Measurements from ENCODE around the gene PTPN4.

PTPN4 gene

DNA sequence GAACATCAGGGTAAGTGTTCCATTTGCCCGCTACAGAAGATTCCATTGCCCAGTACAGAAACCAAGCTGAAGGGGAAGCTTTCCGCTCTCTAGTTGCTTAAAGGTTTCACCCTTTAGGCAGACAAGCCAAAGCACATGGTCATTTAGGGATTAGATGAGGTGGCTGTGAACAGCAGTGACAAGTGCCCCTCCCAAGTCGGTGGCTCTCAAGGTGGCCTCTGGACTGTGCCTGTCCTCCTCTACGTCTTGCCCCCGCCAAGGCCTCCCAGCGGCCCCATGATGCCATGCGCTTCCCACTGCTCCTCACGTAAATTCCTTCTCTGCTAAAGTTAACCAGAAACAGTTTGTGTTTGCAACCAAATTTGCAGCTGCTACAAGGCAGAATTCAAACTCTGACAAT is 24.2 kb upstream of the PTPN4 start:
- TF ChIP-seq, protein P1, sequence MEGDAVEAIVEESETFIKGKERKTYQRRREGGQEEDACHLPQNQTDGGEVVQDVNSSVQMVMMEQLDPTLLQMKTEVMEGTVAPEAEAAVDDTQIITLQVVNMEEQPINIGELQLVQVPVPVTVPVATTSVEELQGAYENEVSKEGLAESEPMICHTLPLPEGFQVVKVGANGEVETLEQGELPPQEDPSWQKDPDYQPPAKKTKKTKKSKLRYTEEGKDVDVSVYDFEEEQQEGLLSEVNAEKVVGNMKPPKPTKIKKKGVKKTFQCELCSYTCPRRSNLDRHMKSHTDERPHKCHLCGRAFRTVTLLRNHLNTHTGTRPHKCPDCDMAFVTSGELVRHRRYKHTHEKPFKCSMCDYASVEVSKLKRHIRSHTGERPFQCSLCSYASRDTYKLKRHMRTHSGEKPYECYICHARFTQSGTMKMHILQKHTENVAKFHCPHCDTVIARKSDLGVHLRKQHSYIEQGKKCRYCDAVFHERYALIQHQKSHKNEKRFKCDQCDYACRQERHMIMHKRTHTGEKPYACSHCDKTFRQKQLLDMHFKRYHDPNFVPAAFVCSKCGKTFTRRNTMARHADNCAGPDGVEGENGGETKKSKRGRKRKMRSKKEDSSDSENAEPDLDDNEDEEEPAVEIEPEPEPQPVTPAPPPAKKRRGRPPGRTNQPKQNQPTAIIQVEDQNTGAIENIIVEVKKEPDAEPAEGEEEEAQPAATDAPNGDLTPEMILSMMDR (IDR thresholded peaks at IDR 0.05; ENCODE audit: low read depth, low read length, missing control alignments): no peak
- Histone ChIP-seq H3K27ac (no peak overlapping the region), H3K4me3 (ENCODE audit: low read depth, low read length) (no peak overlapping the region), H3K27me3 (replicated peaks) (no peaks in the 10 kb centered on the region), H3K36me3 (replicated peaks) (no peaks in the 10 kb centered on the region)
- no peak for DNase-seq
- in situ Hi-C loops (cut with HindIII; ENCODE audit: low pct_ligation_motif_present, low sequenced_read_pairs): no loop called here

DNA sequence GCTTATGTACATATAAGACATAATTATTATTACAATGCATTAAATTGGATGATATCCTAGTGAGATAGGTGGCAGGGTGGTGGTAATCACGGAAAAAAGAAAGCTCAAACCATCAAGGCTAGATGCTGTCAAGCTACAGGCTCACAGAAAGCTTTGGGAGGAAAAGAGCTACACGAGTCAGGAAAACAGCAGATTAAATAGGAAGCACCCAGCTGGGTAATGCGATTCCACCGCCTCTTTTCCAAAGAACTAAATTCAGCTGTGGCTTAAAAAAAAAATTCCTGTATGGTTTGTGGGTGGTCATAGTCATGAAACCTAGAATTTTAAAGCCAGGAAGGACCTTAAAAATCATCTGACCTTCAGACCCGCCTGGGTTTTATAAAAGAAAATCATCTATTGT is 23.7 kb upstream of the PTPN4 start:
- Histone ChIP-seq H3K36me3 (replicated peaks) (no peaks in the 10 kb centered on the region), H3K4me3 (ENCODE audit: low read depth, low read length) (no peak overlapping the region), H3K27ac (no peak overlapping the region), H3K27me3 (replicated peaks) (no peaks in the 10 kb centered on the region)
- in situ Hi-C loops (cut with HindIII; ENCODE audit: low pct_ligation_motif_present, low sequenced_read_pairs): no loop called here
- TF ChIP-seq, protein P1 (IDR thresholded peaks at IDR 0.05; ENCODE audit: low read depth, low read length, missing control alignments): no peak
- no peak for DNase-seq

DNA sequence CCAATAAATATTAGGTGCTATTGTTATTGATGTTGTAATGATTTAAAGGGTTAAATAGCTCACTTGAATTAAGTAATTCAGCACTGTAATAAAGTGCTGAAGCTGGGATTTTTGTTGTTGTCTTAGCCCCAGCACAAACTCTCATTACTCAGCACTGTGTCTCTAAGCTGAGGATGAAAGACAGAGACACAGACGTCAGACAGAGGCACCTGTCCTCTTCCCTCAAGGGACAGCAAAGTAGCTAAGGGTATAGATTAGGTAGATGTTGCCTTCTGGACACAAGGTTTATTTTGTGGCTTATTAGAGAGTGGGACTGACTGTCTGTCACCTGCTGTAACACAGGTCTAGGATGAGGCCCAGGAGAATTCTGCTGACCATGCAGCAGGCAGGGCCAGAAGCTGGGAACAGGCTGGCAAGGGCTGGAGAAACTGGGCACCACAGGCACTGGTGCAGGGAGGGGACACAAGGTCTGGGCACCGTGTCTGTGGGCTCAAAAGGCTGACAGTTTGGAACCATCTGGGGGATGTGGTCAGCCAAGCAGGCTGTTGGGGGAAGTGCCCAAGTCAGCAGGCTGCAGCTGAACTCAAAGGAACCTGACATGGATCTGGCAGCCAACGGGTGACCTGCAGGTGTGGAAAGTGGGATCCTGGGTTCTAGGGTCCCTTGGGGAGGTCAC is 20.0 kb upstream of the PTPN4 start:
- H3K27me3 ChIP-seq (replicated peaks): no peaks in the 10 kb centered on the region
- DNase-seq: no peak
- H3K4me3 ChIP-seq (ENCODE audit: low read depth, low read length): no peak overlapping the region
- in situ Hi-C loops (cut with HindIII; ENCODE audit: low pct_ligation_motif_present, low sequenced_read_pairs): no loop called here
- H3K27ac ChIP-seq: no peak overlapping the region
- H3K36me3 ChIP-seq (replicated peaks): no peaks in the 10 kb centered on the region
- TF ChIP-seq, protein P1 (IDR thresholded peaks at IDR 0.05; ENCODE audit: low read depth, low read length, missing control alignments): no peak

DNA sequence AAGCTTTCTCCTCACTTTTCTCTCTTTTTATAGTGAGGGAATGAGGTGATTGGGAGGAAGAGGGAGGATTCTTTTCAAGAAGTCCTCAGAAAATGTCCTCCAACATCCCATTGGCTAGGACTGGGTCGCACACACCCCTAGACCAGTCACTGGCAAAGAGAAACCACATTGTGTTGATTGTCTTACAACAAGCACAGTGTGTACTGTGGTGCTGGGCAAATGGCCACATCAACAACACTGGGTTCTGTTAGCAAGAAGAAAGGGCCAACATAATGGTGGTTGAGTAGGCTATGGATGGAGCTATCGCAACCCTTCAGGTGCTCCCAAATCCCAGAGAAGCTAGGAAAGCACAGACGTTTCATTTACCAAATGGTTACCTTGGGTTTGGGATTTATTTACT is 18.7 kb upstream of the PTPN4 start:
- no peak overlapping the region for H3K27ac ChIP-seq
- no peaks in the 10 kb centered on the region for H3K36me3 ChIP-seq (replicated peaks)
- TF ChIP-seq, protein P1 (IDR thresholded peaks at IDR 0.05; ENCODE audit: low read depth, low read length, missing control alignments): no peak
- in situ Hi-C loops (cut with HindIII; ENCODE audit: low pct_ligation_motif_present, low sequenced_read_pairs): no loop called here
- no peaks in the 10 kb centered on the region for H3K27me3 ChIP-seq (replicated peaks)
- H3K4me3 ChIP-seq (ENCODE audit: low read depth, low read length): no peak overlapping the region
- no peak for DNase-seq

DNA sequence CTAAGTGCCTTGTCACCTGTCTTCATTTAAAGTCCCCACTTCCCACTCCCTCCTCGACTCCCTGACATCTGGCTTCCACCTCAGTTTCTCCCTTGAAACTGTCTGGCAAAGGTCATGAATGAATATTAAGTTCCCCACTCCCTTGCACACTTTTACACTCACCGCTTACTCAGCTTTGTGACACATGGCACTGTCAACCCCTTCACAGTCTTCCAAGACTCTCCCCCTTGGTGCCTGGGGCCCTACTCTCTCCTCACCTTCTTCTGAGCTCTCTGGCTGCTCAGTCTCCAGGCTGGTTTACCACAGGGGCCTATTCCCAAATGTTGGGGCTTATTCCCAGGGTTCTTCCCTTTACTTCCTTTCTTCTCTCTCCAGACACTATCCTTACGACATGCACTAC is 17.9 kb upstream of the PTPN4 start:
- Histone ChIP-seq H3K4me3 (ENCODE audit: low read depth, low read length) (no peak overlapping the region), H3K27me3 (replicated peaks) (no peaks in the 10 kb centered on the region), H3K27ac (no peak overlapping the region), H3K36me3 (replicated peaks) (no peaks in the 10 kb centered on the region)
- TF ChIP-seq, protein P1 (IDR thresholded peaks at IDR 0.05; ENCODE audit: low read depth, low read length, missing control alignments): no peak
- DNase-seq: no peak
- in situ Hi-C loops (cut with HindIII; ENCODE audit: low pct_ligation_motif_present, low sequenced_read_pairs): no loop called here

DNA sequence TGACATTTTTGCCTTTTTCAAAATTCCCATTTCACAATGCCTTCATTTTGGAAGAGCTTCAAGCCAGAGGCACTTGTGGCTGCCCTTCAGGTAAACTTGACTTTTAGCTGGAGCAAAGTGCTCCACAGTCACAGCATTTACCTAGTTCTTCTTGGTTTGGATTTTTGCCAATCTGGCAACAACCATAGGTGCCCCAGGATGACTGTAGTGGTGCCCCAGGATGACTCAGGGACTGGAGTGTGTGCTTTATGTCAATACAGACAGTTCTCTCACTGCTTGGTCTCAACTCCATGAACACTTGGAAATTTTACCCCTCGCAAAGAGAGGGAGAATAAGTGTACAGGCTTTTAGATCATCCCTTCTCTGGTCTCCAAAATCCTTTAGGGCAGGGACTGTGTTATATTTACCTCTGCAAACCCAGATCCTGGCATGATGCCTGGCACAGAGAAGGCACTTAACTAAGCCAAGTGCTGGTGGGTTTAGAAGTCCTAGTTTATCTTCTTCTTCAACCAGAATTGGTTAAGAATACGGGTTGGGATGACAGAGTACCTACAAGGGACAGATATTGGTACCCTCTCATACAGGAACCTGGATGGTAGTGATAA is 15.3 kb upstream of the PTPN4 start:
- no peak overlapping the region for H3K27ac ChIP-seq
- in situ Hi-C loops (cut with HindIII; ENCODE audit: low pct_ligation_motif_present, low sequenced_read_pairs): no loop called here
- DNase-seq: no peak
- no peak overlapping the region for H3K4me3 ChIP-seq (ENCODE audit: low read depth, low read length)
- H3K36me3 ChIP-seq (replicated peaks): no peaks in the 10 kb centered on the region
- no peaks in the 10 kb centered on the region for H3K27me3 ChIP-seq (replicated peaks)
- TF ChIP-seq, protein P1 (IDR thresholded peaks at IDR 0.05; ENCODE audit: low read depth, low read length, missing control alignments): no peak
